ENCODE data around the gene ODAD3.
"Not testable (repeated sequence)": the region's sequence is repeated elsewhere in the genome, so short reads cannot be mapped to it uniquely, and the experiment has no call there.

The ODAD3 gene

DNA sequence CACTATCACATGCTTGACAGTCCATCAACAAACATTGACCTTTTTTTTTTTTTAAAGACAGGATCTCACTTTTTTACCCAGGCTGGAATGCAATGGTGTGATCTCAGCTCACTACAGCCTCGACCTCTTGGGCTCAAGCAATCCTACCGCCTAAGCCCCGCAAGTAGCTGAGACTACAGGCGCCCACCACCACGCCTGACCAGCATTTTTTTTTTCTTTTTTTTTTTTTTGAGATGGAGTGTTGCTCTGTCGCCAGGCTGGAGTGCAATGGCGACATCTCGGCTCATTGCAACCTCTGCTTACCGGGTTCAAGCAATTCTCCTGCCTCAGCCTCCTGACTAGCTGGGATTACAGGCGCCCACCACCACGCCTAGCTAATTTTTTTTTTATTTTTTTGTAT lies 24.0 kb upstream of the ODAD3 start:
- not testable (repeated sequence) for DNase-seq

DNA sequence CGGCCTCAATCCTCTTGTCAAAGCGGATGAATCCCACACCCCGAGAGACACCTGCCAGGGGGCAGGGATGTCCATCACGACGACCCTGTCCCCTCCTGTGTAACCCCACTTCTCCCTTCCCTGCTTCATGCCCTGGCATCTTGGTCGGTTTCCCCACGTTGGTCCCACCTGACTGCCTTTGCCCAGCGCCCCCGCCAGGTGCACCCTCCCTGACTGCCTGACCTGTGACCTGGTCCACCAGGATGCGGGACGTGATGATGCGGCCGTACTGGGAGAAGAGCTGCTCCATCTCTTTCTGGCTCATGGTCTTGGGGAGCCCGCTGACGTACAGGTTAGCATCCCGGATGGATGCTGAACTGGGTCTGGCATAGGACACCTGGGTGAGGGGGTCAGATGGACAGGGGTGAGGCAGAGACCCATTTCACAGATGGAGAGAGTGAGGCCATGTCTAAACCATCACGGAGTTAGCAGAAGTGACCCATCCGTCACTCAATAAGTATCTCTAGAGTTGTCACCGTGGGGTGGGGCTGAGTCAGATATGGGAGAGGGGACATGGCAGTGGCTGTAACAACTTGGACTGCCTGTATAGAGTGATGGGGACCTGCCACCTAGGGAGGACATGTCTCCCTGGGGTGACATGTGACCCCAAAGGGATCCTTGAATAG lies 23.4 kb upstream of the ODAD3 start:
- DNase-seq: no peak

DNA sequence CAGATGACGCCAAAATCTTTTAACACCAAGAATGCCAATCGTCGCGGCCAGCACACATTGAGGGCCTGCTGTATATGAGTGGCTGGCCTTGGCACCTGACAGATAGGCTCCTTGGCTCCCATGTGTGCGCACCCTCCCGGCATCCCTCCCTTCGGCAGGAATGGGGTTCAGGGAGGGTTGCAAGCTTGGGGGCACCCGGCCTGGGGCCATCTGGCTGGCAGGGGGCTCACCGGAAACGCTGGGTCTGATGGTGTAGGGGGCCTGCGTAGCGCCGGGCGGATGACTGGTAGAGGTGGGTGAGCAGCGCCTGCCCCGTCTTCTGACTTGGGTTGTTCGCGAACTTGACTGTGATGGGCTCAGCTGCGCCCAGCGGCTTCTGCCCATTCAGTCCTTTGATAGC lies 22.9 kb upstream of the ODAD3 start:
- no peak for DNase-seq

DNA sequence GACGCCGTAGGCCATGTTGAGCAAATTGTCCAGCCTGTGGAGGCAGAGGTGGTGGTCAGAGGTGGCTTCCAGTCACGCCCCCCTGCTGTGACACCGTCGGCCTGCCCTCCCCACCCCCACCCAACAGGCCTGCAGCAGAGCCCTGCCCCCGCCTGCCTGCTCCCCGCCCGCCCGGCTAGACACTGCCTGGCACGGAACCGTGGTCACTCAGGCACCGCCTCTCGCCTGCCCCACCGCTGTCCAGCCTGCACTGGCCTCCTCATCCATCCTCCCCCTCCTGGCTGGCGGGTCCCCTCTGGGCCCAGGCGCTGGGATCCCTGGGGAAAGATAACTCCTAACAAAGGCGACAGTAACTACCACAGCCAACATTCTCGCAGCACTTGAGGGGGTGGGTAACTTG lies 22.2 kb upstream of the ODAD3 start:
- DNase-seq: no peak

DNA sequence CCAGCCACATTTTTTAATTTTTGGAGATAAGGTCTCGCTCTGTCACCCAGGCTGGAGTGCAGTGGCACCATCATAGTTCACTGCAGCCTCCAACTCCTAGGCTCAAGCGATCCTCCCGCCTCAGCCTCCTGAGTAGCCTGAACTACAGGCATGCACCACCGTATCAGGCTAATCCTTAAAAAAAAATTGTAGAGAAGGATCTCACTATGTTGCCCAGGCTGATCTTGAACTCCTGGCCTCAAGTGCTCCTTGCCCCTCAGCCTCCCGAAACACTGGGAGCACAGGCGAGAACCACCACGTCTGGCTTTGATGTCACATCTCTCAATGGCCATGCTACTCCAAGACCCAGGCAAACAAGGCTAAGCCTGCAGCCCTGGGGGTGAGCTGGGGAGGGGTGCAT lies 21.7 kb upstream of the ODAD3 start:
- no peak for DNase-seq

DNA sequence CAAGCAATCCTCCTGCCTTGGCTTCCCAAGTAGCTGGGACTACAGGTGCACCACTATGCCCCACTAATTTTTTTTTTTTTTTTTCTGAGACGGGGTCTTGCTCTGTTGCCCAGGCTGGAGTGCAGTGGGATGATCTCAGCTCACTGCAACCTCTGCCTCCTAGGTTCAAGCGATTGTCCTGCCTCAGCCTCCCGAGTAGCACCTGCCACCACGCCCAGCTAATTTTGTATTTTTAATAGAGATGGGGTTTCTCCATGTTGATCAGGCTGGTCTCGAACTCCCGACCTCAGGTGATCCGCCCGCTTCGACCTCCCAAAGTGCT lies 20.3 kb upstream of the ODAD3 start:
- DNase-seq: not testable (repeated sequence)

DNA sequence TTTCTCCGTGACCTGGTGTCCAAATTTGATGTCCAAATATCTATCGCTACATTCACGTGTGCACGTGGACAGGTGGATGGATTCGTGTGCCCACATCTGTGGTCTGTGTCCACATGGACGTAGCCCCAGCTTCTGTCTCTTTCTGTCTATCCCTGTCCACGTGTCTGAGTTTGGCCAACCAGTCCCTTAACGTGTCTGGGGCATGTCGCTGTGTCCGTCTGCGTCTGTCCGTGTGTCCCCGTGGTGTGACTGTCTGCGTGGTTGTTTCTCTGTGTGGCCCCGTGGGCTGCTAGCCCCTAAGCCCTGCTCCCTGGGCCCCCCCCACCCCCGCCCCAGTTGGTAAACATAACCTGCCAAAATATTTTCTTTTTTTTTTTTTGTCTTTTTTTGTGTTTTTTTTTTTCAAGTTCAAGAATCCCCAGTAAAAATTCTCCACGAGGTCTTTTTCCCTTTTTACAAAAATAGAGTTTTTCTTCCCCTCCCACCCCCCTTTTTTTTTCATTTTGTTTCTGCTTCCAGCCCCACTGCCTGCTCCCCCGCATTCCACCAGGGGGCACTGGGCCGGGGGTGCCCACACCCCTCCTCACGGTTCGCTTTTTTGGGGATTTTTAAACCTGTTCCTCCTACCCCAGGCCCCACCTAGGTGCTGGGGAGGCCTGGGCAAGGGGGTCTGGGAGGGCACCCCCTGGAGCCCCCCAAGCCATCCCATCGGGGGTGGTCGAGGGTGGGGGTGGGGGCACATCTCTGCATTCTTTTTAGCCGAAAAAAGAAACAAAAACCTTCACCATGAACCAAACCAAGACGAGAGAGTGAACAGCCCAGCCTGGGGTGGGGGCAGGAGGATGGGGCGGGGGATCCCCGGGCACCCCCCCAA lies 18.8 kb upstream of the ODAD3 start:
- DNase-seq: no peak

DNA sequence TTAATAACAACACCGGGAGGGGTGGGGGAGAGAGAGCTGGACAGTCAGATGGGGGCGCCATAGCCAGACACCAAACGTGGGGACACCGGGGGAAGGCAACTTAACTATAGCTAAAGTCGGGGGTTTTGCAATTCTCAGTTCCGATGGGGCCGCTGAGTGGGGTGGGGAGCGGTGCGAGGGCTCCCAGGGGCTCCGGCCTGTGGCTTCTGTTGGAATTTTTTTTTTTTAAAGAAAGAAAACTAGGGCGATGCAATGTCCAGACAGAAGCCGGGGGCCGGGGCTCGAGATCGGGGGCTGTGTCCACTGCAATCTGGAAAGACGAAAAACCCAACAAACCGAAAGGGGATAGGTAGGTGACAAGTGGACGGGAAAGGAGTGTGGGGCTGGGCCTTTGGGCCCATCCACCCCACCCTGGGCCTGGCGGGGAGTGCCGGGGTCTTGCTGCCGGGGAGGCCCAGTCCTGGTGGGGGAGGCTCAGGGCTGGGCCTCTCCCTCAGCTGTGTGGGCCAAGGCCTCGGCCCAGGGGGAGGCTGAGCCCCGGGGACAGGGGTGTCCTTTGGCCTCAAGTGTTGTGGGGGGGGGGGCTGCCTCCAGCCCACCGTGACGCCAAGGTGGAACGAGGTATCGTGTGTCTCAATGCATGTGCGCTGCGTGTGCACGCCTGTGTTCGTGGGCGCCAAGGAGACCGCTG lies 17.8 kb upstream of the ODAD3 start:
- DNase-seq: no peak

DNA sequence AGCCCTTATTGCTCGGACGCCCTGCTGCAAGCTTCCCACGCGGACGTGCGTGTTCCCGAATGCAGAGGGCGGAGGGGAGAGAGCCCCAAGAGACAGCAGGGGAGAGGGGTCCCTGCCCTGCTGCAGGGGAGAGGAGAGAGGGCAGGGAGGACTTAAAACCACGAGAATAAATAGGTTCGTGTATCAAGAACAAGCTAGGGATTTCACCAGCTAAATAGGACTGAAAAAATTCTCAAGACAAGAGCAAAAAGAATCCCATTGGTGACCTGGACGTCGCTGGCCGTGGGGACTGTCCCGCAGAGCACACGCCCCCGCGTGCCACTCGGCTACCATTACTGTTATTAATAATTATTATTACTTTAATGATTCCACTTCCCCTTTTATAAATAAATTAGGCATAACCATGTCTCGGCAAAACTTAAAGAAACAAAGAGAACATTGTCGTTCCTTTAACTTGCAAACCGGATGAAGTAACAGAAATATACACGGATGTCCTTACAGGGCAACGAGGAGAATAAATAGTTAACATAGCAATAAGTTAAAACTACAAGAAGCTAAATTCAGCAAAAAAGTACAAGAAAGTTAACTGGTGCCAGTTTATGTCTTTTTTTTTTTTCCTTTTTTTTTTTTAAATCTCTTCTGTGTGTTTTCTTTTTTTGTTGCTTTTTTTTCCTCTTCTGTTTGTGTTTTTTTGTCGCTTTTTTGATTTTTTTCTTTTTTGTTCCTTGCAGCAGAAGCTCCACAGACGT lies 17.1 kb upstream of the ODAD3 start:
- no peak for DNase-seq

DNA sequence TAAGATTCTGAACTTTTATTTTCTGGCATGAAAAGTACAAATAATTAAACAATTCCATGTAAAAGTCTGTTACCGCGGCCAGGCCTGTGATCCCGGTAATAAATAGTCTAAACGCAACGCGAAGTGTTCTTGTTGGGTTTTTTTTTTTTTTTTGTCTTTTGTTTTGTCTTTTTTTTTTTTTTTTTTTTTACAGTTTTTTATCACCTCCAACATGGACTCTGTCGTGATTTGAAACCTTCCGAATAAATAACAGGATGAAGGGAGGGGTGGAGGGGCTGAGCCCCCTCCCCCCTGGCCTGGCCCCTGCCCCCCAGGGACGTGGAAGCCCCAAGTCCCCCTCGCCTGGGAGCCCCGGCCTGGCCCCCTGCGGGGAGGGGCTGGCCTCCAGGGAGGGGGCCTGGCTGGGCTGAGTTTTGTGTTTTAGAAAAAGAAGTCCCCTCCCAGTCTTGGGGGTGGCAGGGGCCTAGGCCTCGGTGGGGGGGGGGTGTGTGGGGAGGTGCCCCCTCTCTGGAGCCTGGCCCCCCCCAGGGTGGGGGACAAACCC lies 16.5 kb upstream of the ODAD3 start:
- no peak for DNase-seq

DNA sequence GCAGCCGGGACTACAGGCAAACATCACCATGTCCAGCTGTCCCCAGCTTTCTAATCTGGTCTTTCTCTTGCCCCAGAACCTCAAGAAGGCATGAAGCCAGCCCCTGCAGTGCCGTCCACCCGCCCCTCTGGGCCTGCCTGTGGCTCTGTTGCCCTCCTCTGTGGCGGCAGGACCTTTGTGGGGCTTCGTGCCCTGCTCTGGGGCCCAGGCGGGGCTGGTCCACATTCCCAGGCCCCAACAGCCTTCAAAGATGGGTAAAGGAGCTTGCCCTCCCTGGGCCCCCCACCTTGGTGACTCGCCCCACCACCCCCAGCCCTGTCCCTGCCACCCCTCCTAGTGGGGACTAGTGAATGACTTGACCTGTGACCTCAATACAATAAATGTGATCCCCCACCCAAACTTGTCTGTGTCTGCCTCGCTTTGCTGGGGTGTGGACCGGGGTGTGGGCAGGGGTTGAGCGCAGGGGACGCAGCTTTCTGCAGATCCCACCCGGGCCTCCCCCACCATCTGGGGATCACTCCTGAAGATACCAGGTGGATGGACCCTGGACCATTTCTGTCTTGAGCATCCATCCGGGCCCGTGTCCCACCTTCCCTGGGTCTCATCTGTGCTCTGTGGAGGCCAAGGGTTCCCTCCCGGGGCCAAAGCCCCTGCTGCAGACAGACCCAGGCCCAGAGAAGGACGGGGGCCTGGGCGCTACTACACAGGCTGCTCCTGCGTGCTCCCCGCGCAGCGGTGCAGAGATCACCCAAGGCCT lies 15.8 kb upstream of the ODAD3 start:
- DNase-seq: no peak

DNA sequence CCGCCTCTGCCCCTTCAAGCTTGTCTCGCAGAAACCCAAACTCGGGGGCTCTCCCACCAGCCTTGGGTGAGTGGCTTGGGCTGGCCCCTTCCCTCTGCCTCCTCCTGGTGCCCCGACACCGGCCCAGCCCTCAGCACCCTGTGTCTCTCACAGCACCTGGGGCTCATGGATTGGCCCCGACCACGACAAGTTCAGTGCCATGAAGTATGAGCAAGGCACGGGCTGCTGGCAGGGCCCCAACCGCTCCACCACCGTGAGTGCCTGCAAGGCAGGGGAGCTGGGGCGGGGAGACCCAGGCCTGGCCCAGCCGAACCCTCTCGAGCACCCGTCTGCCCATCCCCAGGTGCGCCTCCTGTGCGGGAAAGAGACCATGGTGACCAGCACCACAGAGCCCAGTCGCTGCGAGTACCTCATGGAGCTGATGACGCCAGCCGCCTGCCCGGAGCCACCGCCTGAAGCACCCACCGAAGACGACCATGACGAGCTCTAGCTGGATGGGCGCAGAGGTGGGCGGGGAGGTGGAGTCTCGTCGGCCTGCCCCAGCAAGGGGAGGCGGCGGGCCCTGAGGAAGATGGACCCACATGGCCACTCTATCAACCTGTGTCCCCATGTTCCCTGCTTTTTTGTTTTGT lies 14.1 kb upstream of the ODAD3 start:
- DNase-seq: no peak

DNA sequence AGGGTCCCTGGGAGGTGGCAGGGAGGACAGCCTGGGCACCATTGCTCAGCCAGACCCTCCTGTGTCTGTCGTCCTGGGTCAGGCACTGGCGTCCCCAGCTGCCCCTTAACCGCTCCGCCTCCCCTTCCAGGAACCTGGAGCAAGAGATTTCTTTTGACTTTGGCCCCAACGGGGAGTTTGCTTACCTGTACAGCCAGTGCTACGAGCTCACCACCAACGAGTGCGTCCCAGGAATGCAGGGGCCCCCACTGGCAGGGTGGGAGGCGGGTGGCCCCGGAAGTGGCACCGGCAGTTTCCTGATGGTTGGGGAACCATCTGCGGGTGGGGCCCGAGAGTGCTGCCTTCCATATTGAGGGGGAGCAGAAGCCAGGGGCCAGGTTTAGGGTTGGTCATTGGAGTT lies 13.5 kb upstream of the ODAD3 start:
- DNase-seq: no peak

DNA sequence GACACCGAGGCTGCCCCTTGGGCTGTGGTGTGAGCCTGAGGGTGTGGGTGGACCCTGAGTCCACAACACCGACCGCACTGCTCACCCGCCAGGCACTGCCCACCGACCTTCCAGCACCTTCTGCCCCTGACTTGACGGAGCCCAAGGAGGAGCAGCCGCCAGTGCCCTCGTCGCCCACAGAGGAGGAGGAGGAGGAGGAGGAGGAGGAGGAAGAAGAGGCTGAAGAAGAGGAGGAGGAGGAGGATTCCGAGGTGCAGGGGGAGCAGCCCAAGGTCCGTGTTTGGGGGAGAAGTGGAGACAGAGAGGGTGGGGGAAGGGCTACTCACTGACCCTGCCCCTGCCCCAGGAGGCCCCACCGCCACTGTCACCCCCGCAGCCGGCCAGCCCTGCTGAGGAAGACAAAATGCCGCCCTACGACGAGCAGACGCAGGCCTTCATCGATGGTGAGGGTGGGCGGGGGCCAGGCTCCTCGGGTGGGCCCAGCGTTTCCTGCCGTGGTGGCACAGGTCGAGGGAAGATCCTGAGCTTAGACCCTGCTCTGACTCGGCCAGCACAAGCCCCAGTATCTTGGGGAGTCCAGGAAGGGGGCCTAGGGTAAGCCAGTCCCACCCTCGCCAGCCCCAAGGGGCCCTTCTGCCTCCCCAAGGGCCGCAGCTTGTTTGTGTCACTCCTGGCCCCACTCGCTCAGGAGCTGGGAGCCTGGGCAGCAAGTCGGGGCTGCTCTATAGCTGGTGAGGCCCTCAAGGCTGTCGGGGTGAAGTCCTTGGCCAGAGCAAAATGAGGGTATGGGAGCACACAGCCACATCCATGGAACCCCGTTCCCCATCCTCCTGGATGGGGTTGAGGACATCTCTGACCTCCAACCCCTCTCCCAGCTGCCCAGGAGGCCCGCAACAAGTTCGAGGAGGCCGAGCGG lies 12.7 kb upstream of the ODAD3 start:
- DNase-seq: no peak

DNA sequence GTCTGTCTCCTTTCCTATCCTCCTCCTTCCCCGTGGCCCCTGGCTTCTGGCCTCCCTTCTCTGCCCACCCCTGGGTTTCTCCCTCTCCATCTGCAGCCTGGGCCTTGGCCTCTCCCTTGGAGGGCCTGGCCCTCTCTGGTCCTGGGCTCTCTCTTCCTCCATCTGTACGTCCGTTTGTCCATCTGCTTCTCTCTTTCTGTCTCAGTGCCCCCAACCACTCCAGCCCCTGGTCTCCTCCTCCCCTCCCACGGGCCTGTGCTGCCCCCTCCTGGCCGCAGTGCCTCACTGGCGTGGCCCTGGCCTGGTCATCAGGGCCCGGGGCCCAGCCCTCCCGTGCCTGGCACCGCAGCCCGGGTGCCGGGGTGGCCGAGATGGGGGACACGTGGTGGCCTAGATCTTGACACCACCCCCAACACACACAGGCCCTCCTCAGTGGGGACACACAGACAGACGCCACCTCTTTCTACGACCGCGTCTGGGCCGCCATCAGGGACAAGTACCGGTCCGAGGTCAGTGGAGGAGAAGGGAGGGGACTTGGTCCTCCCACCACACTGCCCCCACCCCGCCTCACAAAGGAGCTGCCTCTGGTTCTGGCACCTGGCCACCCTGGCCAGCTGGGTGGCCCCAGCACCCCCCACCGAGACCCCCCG lies 11.9 kb upstream of the ODAD3 start:
- no peak for DNase-seq

DNA sequence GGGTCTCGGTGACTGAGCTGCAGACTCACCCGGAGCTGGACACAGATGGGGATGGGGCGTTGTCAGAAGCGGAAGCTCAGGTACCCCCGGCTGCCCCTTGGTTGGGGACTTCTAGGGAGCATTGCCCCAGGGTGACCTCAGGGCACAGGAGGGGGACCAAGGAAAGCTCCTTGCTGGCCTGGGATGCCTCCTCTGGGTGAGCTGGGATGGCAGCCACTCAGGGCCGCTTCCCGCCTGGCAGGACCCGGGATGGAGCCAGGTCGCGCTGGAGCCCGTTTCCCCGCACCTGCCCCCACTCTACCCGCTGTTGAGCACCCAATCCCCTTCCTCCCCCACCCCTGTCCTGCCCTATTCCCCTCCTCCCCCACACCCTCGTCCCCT lies 11.3 kb upstream of the ODAD3 start:
- DNase-seq: no peak

DNA sequence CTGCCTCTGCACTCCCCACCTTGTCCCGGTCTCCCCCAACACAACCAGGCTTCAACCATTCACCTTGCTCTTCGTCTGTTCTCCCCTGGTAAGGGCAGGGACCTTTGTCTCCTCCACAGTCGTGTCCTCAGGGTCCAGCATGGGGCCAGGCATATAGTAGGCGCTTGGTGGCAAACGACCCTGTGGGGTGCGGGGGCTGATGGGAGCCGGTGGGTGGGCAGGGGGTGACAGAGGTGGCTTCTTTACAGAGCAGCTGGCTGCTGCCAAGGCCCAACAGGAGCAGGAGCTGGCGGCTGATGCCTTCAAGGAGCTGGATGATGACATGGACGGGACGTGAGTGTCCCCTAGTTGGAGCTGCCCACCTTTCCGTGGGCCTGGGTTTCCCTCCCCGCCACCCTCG lies 10.2 kb upstream of the ODAD3 start:
- DNase-seq: no peak

DNA sequence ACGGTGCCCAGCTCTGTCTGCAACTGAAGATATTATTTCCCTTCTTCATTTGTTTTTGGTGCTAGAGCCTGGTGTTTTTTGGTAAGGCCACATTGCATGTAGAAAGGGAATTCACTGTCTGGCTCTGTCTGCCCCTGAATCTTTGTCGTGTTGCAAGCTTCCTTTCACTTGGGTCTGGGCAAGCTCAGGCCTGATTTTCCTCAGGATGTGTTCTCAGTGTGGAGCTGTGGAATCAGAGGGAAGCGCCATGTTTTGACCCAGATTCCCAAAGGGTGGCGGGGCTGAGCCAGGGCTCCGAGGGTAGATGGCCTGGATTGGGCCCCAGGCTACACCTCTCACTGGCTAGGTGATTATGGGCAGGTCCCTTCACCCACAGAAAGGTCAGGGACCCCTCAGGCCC lies 9.1 kb upstream of the ODAD3 start:
- no peak for DNase-seq

DNA sequence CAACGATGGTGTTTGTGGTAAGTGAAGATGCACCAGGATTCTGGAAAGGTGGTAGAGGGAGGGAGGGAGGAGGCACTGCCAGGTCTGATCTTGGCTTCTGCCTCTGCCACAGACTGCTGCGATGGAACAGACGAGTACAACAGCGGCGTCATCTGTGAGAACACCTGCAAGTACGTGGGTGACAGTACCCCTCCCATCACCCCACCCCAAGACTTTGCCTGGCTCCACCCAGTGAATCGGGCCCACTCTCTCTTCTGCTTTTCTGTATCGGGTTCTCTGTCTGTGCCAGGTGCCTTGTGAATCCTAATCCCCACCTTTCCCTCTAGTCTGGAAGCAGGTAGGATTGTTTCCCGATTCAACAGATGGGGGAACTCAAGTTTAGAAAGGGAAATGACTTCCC lies 3.0 kb upstream of the ODAD3 start:
- DNase-seq: no peak

DNA sequence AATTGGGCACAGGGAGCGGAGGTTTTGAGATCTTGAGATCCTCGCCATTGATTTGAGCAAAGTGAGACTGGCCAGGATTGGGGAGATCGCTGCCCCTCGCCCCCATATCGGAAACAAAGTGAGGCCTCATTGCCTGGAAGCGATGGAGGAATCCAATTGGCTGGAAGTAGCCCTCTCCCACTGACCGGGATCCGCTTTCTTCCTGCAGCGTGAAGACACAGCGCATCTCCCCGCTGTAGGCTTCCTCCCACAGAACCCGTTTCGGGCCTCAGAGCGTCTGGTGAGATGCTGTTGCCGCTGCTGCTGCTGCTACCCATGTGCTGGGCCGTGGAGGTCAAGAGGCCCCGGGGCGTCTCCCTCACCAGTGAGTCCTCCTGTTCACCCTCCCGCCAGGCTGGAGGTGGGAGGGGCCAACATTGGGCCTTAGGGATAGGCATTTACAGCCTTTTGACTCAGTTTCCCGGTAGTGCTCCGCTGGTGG lies 952 bp upstream of the ODAD3 start:
- DNase-seq: no peak
